ENCODE data around the gene ACSF2. TPM values are rescaled to one million over a fixed set of nuclear protein-coding genes. Genes with fewer than 3 reads are reported as not detected.

Gene ACSF2
- total RNA-seq, 2 donors from 2014 or later, result 49.0 to 111 TPM

Small RNA genes lying within 50 kb of the gene (small RNA-seq; reads per million reads assigned to genes)
- 0 reads per million in 2 donors for gene RF00019

Other genes starting within 250 kb of the ACSF2 start
- gene COL1A1, start 224.6 kb upstream of the ACSF2 start, total RNA-seq, result 10 to 100 TPM; 21.5 to 81.0 TPM
- gene TMEM92, start 151.8 kb upstream of the ACSF2 start, total RNA-seq, result under 1 TPM; 0.91 to 0.96 TPM
- 10 to 100 TPM; 44.8 to 49.8 TPM for gene XYLT2, start 80.1 kb upstream of the ACSF2 start, total RNA-seq
- 10 to 100 TPM; 63.3 to 69.6 TPM for gene MRPL27, start 53.0 kb upstream of the ACSF2 start, total RNA-seq
- gene EME1, start 53.0 kb upstream of the ACSF2 start, total RNA-seq, result 10 to 100 TPM in 1 of 2 donors, under 1 TPM in 1; 0.23 to 13.6 TPM
- gene LRRC59, start 28.7 kb upstream of the ACSF2 start, total RNA-seq, result 10 to 100 TPM; 67.6 to 76.6 TPM
- 1 to 10 TPM in 1 of 2 donors, under 1 TPM in 1; 0.51 to 1.6 TPM for gene CHAD, start 42.7 kb downstream of the ACSF2 start, total RNA-seq
- 10 to 100 TPM; 33.7 to 44.1 TPM for gene RSAD1, start 52.6 kb downstream of the ACSF2 start, total RNA-seq
- 10 to 100 TPM in 1 of 2 donors, under 1 TPM in 1; 0.14 to 12.6 TPM for gene MYCBPAP, start 82.2 kb downstream of the ACSF2 start, total RNA-seq
- gene EPN3, start 106.5 kb downstream of the ACSF2 start, total RNA-seq, result 100 to 1,000 TPM in 1 of 2 donors, 10 to 100 TPM in 1; 60.8 to 108 TPM
- 100 to 1,000 TPM; 188 to 208 TPM for gene SPATA20, start 121.0 kb downstream of the ACSF2 start, total RNA-seq
- 1 to 10 TPM; 3.4 to 6.6 TPM for gene CACNA1G, start 134.5 kb downstream of the ACSF2 start, total RNA-seq
- 10 to 100 TPM; 65.9 to 66.1 TPM for gene ABCC3, start 208.7 kb downstream of the ACSF2 start, total RNA-seq